Activated CD4-positive, alpha-beta T cell treated with anti-CD3 and anti-CD28 coated beads for 24 hours (primary cell): ENCODE data around the gene HTT-AS.

Experiments used
- DNase-seq, 2 donors: peaks; one replicate each; pipeline ENCODE4 v3.0.0-alpha.2; 2020; ENCODE audit warnings: low read depth in 2 of 2

The HTT-AS gene

DNA sequence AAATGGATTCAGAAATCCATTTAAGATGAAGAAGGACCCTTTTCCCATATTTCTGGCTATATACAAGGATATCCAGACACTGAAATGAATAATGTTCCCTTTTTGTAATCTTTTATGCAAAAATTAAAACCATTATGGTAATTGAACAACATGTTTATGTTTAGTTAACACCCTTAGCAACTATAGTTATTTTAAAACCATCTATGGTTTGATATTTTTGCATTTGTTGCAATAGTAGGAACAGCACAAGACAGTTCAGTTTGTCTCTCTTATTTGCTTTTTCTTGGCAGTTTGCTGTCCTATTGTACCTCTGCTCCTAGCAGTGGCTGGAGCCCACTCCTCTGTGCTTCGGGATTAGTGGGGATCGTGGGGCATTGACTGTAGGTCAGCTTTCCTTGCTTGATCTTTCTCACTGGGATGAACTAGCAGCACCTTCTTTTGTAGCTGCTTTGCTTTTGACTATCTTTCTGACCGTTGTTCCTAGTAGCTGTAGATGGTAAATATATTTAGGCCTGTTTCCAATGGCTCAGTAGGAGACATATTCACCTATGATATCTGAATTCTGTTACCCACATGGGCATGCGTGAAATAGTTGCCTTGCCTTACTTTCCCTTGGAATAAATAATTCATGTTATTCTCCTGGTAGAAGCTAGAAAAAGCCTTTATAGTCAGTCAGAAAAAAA is 12.9 kb upstream of the HTT-AS start:
- no peak for DNase-seq

DNA sequence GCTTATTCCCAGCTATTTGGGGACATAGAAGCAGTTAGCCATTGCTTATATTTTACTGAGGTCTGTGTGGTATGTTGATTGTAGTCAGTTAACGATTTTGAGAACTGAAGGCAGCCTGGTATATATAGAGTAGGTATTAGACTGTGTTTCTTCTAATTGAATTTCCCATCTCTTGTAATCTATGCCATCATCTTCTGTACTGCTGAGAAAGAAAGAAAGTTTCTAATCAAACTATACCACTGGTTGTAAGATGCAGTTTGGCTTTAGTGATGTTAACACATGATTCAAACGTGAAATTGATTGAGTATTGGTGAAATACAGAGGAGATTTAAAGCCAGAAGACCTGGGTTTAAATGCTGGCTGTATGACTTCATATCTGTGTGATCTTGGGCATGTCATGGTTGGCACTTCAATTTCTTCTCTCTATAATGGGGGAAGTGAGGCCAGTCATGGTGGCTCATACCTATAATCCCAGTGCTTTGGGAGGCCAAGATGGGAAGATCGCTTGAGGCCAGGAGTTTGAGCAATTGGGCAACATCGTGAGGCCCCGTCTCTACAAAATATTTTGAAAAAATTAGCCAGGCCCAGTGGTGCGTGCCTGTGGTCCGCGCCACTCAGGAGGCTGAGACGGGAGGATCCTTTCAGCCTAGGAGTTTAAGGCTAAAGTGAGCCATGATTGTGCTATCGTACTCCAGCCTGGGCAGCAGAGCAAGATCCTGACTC is 11.8 kb upstream of the HTT-AS start:
- DNase-seq, result no peak

DNA sequence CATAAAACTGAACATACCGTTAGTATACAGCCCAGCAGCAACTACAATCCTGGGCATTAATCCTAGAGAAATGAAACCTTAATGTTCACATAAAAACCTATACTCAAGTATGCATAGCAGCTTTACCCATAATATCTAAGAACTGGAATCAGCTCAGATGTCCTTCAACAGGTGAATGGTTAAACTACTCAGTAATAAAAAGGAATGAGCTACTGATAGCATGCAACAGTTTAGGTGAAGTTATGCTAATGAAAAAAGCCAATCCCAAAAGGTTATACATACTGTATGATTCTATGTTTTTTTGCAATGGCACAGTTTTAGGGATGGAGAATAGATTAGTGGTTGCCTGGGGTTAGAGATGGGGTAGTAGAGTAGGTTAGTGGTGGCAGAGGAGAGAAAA is 9.4 kb upstream of the HTT-AS start:
- no peak for DNase-seq

GRCh38 chr4:3082925-3083515 is 8.7 kb upstream of the HTT-AS start:
- no peak for DNase-seq

DNA sequence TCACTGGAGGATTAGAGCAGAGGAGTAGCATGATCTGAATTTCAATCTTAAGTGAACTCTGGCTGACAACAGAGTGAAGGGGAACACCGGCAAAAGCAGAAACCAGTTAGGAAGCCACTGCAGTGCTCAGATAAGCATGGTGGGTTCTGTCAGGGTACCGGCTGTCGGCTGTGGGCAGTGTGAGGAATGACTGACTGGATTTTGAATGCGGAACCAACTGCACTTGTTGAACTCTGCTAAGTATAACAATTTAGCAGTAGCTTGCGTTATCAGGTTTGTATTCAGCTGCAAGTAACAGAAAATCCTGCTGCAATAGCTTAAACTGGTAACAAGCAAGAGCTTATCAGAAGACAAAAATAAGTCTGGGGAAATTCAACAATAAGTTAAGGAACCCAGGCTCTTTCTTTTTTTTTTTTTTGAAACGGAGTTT is 5.4 kb upstream of the HTT-AS start:
- DNase-seq, result no peak

- no peak for DNase-seq
Observed at GRCh38 chr4:3077796-3078195, 3.5 kb upstream of the HTT-AS start.

DNA sequence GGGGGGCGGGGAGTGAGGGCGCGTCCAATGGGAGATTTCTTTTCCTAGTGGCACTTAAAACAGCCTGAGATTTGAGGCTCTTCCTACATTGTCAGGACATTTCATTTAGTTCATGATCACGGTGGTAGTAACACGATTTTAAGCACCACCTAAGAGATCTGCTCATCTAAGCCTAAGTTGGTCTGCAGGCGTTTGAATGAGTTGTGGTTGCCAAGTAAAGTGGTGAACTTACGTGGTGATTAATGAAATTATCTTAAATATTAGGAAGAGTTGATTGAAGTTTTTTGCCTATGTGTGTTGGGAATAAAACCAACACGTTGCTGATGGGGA is 1.3 kb upstream of the HTT-AS start:
- DNase-seq, result no peak

DNA sequence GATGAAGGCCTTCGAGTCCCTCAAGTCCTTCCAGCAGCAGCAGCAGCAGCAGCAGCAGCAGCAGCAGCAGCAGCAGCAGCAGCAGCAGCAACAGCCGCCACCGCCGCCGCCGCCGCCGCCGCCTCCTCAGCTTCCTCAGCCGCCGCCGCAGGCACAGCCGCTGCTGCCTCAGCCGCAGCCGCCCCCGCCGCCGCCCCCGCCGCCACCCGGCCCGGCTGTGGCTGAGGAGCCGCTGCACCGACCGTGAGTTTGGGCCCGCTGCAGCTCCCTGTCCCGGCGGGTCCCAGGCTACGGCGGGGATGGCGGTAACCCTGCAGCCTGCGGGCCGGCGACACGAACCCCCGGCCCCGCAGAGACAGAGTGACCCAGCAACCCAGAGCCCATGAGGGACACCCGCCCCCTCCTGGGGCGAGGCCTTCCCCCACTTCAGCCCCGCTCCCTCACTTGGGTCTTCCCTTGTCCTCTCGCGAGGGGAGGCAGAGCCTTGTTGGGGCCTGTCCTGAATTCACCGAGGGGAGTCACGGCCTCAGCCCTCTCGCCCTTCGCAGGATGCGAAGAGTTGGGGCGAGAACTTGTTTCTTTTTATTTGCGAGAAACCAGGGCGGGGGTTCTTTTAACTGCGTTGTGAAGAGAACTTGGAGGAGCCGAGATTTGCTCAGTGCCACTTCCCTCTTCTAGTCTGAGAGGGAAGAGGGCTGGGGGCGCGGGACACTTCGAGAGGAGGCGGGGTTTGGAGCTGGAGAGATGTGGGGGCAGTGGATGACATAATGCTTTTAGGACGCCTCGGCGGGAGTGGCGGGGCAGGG is 711 bp upstream of the HTT-AS start:
- DNase-seq, result peak in 1 of 2 donors; percentile 26

- DNase-seq, result no peak
Observed at GRCh38 chr4:3073158-3074077, 920 bp downstream of the HTT-AS start.

GRCh38 chr4:3071811-3072210 is 2.5 kb downstream of the HTT-AS start:
- DNase-seq, result no peak

DNA sequence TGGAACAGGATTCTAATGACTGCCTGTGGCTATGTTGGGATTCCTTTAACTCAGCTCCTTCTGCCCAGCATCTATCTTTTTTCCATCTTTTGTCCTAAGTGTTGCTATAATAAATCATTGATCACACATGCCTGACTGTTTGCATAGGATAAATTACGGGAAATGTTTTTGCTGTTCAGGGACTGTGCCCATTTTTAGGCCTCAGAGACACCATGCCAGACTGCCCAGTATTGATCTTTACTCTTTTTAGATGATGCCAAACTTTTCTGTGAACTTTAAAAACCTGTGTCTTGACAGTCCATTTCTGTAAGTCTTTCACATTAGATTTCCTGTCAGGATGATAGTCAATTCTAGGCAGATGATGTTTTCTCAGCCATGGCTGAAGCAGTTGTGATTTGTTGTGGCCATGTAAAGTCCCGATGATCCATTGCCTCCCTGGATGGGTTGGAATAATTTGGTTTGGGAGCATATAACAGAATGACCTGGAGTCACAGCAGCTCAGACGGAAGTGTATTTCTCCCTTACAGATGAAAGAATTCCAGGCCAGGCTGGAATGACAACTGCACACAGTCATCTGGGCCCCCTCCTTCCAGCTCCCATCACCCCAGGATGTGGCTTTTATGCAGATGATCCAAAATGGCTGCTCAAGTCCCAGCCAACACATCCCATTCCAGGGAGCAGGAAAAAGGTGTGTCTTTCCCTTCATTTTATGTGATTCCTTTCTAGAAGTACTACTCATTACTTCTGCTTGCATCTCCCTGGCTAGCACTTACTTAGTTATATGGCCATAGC is 3.4 kb downstream of the HTT-AS start:
- DNase-seq, result no peak

DNA sequence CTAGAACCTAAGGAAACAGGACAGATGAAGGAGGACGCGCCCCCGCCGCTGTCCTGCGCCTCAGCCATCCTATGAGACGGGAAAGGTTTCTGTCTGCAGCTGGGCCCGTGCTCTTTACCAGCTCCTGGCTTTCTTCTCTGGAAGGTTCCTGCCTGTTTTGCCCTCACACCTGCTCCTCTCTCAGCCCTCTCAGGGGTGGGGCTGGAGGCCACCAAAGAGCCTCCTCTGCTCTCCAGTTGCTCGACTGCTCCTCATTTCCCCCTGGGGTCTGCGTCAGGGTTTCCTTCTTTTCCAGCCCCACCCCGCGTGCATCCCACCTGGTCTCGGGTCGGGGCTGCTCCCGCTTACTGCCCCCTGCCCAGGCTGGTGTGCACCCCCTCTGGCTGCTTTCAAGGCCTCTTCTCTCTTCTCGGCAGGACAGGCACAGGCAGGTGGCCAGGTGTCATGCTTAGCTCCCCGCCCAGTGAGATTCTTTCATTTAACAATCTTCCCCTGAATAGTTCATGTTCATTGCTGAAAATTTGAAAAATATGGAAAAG is 4.6 kb downstream of the HTT-AS start:
- DNase-seq, result no peak

GRCh38 chr4:3067473-3068001 is 6.8 kb downstream of the HTT-AS start:
- no peak for DNase-seq

- no peak for DNase-seq
Observed at GRCh38 chr4:3066836-3067400, 7.4 kb downstream of the HTT-AS start.

DNA sequence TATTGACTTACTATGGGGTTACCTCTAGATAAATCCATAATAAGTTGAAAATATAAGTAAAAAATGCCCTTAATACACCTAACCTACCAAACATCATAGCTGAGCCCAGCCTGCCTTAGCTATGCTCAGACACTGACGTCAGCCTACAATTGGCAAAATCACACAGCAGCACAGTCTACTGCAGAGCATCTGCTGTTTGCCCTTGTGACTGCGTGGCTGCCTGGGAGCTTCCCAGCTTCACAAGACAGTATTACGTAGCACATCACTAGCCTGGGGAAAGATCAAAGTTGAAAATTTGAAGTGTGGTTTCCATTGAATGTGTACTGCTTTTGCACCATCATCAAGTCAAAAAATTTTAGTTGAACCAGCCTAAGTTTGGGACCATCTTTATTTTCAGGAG is 8.8 kb downstream of the HTT-AS start:
- DNase-seq, result no peak

DNA sequence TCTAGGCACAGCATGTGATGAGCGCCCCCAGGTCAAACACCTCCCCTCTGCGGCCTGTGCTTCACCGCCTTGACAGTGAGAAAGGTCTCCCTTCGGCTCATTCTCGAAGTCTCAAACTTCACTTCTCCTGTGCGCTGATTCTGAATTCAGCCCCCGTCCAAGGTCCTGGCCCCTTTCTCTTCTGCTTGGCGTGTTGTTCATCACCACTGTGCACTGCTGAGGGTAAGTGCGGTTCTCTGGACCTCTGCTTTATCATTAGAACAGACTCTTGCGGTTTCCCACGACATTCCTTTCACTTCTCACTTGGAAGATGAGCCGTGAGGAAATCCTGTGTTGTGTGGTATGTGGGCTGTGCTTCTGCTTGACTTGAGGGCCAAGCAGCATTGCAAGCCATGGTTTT is 11.9 kb downstream of the HTT-AS start:
- DNase-seq, result no peak

- DNase-seq, result no peak
Observed at GRCh38 chr4:3060946-3061345, 13.4 kb downstream of the HTT-AS start.

DNA sequence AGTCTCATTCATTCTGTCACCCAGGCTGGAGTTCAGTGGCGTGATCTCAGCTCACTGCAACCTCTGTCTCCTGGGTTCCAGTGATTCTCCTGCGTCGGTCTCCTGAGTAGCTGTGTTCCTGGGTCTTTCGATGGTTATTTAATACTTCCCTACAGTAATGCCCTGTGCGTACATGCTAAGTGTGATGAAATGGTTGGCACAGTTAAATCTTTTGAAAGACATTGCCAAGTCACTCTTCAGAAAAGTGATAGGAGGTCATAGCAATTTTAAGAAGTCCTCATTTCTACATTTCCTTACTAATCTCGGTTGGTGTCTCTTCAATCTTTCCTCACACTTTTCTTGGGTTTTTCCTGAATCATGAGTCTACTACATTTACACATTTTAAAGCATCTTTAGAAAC is 14.4 kb downstream of the HTT-AS start:
- DNase-seq, result no peak

DNA sequence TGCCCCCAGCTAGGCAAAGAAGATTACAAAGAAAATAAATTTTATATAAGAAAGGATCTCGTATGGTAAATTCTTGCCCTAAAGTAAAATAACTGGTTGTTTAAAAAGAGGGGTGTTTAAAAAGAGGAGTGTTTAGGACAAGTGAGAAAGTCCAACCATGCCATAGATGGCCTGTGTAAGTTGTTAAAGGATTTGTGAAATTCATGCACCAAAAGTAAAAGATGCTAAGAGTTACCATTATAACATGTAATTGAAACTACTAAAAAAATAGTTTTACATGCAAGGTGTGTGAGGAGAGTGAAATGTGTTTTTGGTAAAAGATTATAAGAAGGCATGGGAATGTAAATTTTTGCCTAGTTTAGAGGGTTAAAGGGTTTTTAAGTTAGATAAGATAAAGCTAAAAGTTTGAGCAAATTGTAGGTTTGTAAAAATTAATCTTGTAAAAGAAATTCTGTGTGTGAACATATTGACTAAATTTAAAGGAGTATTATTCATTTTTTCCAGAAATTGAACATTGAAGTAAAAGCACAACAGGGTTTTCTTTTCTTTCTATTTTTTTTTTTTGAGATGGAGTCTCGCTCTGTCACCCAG is 20.1 kb downstream of the HTT-AS start:
- DNase-seq, result no peak
